GM12892 (cell line): ENCODE measurements around the gene LARP6.

Experiments
- POLR2A ChIP-seq: IDR thresholded peaks from 2 replicates; pipeline ENCODE4 v1.6.1; 2011; ENCODE audit warnings: low read depth, low read length, control low read depth
- POLR2AphosphoS5 ChIP-seq: IDR thresholded peaks from 2 replicates; pipeline ENCODE4 v1.6.1; 2011; ENCODE audit warnings: low read depth, low read length, control low read depth

DNA sequence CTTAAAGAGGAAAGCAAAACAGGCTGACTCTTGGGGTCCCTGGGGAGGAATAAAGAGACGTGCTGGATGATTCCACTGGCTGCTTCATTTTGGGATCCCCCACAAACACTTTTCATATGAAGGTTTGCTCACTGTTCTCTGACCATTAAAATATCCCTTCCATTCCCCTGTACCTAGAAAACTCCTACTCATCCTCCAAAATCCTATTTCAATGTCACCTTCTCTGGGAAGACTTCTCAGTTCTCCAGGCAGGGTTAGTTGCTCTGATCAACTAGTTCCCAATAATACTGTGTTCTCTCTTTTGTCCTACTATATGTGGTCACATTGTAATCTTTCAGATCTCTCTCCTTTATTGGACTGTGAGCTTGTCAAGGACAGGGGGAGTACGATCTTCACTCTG lies 19.0 kb downstream of the LARP6 start:
- no peak for TF ChIP-seq POLR2AphosphoS5
- no peak for TF ChIP-seq POLR2A
